GM18951 (cell line): ENCODE data around the gene UNC5B.

Experiments
- POLR2A ChIP-seq: IDR thresholded peaks from 4 replicates; pipeline ENCODE4 v1.6.1; 2011; ENCODE audit warnings: mild to moderate bottlenecking; ENCODE audit not compliant: insufficient read length, insufficient read depth; ENCODE audit errors: extremely low read depth
- in situ Hi-C: fragments of 300-500 bp; cut with MboI; formaldehyde crosslinking; loops from one replicate; pipeline ENCODE4 v1.12.0; 2022; ENCODE audit warnings: low sequenced_read_pairs, mixed read lengths, inconsistent platforms; ENCODE audit not compliant: unreplicated experiment

UNC5B gene

DNA sequence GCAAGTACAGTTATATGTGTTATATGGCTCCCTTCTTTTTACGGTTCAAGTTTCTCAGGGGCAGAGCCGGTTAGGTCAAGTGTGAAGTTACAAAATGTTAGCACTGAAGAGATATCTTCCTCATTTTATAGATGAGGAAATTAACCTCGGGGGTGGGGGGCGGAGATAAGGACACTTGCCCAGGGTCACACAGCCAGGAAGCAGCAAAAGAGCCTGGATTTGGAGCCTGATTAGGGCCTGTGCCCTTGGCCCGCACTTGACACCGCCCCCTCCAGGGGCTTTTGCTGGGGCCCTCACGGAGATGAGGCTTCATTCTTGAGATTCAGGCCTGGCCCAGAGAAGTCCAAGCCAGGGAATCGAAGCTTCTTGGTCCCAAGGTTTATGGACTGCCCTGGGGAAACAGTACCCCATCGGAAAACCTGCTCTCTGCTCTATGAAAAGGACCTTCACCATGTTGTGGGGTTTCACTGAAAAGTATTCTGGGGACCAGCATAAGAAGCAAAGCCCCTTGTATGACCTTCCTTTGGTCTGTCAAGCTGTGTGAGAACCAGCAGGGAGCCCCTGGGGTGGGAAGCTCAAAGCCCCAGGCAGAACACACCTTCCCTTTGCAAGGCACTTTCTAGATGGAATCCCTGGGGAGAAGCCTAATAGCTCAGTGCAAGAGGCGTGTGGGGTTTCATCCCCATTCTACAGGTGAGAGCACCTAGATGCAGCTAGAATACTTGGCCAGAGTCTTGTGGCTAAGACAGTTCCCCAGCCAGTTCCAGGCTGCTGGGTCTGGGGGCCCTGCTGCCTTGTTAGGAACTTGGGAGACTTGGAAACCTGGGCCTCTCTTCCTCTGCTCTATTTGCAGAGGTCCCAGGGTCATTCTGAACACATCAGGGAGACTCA lies 21.9 kb downstream of the UNC5B start:
- no peak for TF ChIP-seq POLR2A
- in situ Hi-C loops = no loop called here

DNA sequence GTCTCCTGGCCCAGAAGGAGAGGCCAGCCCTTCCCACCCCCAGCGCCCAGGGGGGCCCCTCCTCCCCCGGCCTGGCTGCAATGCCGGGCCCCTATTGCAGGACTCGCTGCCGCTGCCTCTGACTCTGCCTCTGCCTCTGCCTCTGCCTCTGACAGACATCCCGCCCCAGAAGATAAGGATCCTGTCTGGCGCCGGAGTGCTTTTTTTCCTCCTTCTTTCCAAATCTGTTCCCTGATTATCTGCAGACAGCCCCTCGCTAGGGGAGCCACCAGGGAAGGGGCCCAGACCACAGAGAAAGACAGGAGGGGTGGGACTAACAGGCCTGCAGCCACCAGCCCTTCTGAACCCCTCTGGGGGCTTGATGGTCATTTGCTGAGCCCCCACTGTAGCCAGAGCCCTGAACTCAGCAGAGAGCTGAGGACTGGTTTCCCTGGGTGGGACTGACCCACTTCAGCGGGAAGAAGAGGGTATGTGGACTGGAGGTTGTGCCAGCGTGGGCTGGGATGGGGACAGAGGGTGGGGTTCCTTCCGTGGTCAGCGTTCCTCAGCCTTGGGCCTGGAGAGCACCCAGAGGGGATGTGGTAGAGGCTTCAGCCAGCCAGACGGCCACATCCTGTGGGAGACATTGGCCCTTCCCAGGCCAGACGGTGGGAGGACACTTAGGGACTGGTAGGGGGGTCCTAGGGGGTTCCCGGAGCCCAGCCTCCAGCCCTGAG lies 22.8 kb downstream of the UNC5B start:
- in situ Hi-C loops = no loop called here
- no peak for TF ChIP-seq POLR2A

DNA sequence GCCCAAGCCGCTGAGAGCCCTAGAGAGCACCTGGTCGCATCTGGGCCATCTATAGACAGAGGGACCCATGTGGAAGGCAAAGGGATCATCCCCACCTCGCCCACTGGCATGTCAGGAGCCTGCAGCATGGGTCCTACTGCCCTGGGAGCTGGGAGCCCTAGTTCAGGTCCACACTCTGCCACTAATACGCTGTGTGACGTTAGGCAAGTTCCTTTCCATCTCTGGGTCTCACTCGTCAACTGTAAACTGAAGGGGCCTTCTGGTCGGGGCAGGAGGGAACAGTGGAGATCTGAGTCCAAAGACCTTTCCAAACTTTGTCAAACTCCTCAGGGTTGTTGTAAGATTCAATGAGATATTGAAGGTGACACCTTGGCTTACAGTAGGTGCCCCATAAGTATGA lies 23.4 kb downstream of the UNC5B start:
- in situ Hi-C loops = no loop called here
- TF ChIP-seq POLR2A = no peak

DNA sequence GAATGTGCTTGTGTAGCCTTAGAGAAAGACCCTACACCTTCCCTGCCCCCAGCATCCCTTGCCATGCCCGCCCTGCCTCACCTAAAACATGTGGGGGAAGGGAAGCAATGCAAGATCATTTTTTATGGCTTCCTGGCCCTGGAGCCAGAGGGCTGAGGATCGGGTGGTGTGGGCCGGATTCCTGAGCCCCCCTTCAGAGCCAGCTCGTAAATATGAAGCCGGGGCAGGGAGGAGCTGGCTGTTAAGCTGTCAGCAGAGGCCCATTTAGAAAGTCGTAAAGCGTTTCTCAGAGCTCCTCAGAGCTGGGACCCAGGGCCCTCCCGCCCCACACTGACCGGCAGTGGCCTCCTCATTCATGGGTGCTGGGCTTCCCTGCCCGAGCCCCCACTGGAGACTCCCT lies 23.9 kb downstream of the UNC5B start:
- in situ Hi-C loops = no loop called here
- no peak for TF ChIP-seq POLR2A

DNA sequence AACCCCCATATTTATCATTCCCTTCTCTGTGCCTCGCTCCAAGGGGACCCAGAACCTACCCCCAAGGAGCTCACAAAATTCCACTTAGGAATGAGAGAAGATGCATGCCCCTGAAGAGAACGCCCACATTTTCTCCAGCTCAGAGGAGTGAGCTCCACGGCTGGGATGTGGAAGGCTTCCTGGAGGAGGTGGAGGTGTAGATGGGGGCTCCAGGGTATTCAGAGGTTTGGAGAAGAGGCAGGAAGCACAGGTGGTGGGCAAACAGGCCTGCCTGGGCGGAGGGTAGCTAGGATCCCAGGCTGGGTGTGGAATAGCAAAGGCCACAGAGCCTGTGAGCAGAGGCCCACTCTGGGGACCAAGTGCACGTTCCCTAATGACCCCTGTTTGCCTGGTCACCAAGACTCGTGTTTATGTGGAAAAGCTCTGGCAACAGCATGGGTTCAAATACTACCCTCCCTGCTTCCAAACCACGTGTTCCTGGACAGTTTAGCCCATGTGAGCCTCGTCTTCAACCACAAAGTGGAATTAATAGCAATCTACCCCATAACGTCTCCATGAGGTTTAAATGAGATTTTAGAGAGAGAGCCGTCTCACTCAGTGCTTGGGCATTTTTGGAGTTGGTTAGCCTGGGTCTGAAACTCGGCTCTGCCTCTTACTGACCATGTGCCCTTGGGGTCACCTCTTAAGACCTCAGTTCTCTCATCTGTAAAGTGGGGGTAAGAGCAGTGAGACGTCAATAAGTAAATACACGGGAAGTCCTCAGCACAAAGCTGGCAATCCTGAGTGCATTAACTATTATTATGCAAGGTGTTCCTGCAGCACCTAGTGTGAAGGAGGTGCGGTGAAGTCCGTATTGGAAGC lies 24.7 kb downstream of the UNC5B start:
- in situ Hi-C loops = no loop called here
- no peak for TF ChIP-seq POLR2A

DNA sequence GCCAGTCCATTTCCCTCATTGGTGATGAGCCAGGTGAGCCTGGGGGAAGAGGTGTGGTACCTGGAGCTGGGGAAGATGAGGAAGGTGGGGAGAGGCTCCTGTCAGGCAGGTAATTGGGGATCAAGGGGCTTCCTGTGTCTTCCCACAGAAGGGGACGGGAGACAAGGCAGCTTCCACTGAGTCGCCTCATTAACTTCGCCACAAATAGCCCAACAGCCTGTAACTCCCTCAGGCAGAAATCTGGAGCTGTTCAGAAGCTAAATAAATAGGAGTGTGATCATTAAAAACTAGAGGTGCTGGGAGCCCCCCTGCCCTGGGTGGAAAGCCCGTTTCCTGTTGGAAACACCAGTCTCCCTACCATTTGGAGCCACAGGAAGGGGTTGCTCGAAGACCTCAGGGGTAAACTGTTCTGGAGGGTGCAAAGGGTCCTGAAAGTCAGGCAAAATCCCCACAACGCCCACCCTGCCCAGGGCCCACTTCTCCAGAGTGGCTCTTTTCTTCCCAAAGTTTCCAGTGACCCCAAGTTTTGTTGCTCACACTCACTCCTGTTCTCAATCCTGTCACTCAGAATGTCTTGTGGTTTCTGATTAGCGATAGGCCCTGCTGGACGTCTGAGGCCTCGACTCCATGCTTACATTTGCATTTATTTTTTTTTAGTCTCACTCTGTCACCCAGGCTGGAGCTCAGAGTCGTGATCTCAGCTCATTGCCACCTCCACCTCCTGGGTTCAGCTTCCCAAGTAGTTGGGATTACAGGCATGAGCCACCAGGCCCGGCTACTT lies 25.7 kb downstream of the UNC5B start:
- in situ Hi-C loops = no loop called here
- TF ChIP-seq POLR2A = no peak

DNA sequence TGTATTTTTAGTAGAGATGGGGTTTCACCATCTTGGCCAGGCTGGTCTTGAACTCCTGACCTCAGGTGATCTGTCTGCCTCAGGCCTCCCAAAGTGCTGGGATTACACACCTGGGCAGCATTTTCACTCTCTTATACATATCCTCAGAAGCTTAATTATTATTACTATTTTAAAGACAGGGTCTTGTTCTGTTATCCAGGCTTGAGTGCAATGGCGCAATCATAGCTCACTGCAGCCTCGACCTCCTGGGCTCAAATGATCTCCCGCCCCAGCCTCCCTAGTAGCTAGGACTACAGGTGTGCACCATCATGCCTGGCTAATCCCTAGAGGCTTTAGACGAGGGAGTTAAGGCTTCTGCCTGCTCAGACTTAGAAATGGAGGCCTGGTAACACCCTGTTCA lies 26.3 kb downstream of the UNC5B start:
- in situ Hi-C loops = no loop called here
- TF ChIP-seq POLR2A = no peak

DNA sequence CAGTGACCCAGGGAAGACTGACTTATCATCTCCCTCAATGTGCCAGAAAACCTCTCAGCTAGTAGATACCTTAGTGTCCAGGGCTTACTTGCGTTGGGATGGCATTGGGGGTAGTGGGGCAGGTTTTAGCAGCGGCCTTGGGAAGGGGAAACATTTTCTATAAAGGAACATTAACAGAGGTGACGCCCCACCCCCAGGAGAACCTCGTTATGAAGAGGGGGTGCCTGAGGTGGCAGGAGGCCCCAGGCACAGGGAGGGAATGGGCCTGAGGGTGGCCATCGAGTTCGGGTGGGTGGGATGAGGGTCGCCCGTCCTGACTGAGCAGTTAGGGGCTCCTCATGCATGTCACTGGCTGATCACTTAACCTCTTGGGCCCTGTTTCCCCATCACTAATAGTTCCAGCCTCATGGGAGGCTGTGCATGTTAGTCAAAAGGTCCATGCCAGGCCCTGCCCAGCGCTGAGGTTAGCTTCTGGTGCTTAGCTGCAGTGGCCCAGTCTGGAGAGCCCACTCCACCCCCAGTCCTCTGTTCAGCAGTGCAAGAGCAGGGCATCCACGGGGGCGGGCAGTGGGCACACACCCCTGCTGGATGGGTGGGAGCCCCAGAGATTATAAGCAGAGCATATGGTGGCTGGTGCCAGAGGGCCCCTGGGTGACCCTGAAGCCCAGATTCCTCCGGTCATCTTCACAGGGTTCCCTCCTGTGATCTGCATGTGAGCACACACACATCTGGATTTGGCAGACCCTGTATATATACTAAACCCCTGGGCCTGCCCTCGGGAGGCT lies 27.0 kb downstream of the UNC5B start:
- in situ Hi-C loops = no loop called here
- TF ChIP-seq POLR2A = no peak

DNA sequence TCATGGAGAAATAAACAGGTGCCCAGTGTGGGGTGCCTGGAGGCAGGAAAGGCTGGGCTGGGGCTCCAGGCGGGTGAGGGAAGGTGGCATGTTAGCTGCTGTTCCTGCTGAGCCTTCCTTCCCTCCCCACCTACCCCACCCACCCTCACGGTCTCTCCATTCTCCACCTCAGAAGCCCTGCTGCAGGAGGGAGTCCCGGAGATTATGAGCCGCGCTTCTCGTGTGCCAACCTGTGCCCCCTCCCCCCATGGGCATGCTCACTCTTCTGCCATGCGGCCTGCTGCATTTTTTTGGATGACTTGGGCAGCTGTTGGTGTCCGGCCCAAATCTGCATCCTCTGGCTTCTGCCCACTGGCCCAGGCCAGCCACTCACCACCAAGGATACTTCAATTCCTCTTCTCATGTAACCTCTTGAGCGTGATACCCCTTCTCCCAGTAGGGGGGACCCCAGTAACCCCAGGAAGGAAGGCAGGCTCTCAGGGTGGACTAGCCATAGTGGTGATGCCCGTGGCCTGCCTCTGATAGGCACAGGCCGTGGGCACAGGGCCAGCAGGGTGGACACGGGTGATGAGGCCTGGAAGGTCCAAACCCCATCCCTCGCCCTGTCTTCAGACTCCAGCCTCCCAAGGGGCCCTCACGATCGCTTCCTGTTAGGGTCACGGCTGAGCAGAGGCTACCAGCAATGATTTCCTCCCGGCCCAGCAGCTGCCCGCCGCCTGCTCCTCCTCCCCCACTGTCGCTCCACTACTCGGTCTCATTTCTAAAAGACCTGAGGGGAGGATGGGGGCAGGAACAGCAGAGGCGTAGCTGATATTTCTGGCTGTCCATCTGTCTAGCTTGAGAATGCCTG lies 27.8 kb downstream of the UNC5B start:
- in situ Hi-C loops = no loop called here

DNA sequence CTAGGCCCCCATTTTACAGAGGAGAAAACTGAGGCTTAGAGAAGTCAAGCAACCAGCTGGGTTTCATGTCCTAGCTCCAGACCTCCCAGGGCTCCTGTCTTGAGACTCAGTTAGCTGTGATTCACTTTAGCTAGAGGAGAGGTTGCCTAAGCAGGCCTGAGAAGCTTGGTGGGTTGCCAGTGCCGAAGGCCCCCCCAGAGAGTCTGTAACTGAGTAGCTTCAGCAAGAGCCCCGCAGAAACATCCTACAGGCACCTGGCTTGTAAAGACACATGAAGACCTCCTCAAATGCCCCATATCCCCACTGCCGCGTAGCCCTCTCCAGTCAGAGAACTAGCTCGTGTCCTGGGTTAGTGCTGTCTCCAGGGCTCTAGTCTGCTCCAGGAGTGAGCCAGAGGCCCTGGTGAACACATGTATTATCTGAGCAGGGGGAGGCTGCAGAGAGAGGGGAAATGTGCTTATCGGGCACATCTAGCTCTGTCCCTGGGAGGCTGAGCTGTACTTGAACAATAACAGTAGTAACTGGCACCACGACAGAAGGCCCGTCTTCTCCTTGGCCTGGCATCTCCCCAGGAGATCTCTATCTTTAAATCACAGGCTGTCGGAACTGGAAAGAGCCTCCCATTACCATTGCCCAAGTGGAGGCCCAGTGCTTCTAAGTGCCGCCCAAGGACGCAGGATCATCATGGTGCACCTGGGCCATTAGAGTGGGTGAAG lies 28.9 kb downstream of the UNC5B start:
- TF ChIP-seq POLR2A = no peak
- in situ Hi-C loops = no loop called here

More for the DNA sequence above, 27.8 kb downstream of the UNC5B start:
- no peak for TF ChIP-seq POLR2A
